H1 (cell line): Measurements from ENCODE around the gene KCNC1. TPM values are rescaled to one million over a fixed set of nuclear protein-coding genes. Genes with fewer than 3 reads are reported as not detected.

Experiments used
- CTCF ChIA-PET: fragments of 300-600 bp; sonication (Branson Sonifier 250); formaldehyde crosslinking; loops from one replicate; lab custom pipeline; 2021; ENCODE audit not compliant: partially characterized antibody; lab: Charles Lee
- POLR2A ChIA-PET: fragments of 300-600 bp; sonication (Branson Sonifier 250); formaldehyde crosslinking; loops from one replicate; lab custom pipeline; 2021; ENCODE audit warnings: inconsistent platforms; ENCODE audit not compliant: partially characterized antibody; lab: Charles Lee
- DNase-seq, 2 experiments: peaks; one replicate each; pipeline versions ENCODE4 v3.0.0 to v3.0.0-alpha.2; 2010 to 2022; ENCODE audit warnings: low spot score in 2 of 2, low read depth in 1 of 2, mixed read lengths in 1 of 2
- FAIRE-seq: peaks from 2 replicates; lab custom pipeline; 2011; peaks lifted over from hg19 to GRCh38; lab: Jason Lieb, UNC
- H2AFZ ChIP-seq: 2 replicates; pipeline ENCODE4 v1.8.1; 2012; ENCODE audit warnings: low read length, inconsistent platforms
- H2AK5ac ChIP-seq: 2 replicates; pipeline ENCODE4 v1.6.1; 2013; ENCODE audit warnings: low read depth, low read length
- H2BK120ac ChIP-seq: replicated peaks from 2 replicates; pipeline ENCODE3; 2013; ENCODE audit warnings: low read depth, low read length, inconsistent platforms
- H2BK12ac ChIP-seq: 2 replicates; pipeline ENCODE4 v1.6.1; 2013; ENCODE audit warnings: low read depth, low read length
- H2BK15ac ChIP-seq: 2 replicates; pipeline ENCODE4 v1.6.1; 2013; ENCODE audit warnings: low read length
- H2BK20ac ChIP-seq: 2 replicates; pipeline ENCODE4 v1.6.1; 2013; ENCODE audit warnings: low read length
- H2BK5ac ChIP-seq: 2 replicates; pipeline ENCODE4 v1.6.1; 2013; ENCODE audit warnings: low read depth, low read length
- H3K14ac ChIP-seq: 2 replicates; pipeline ENCODE4 v1.6.1; 2013; ENCODE audit warnings: inconsistent platforms; ENCODE audit not compliant: insufficient read length
- H3K18ac ChIP-seq: 2 replicates; pipeline ENCODE4 v1.6.1; 2013; ENCODE audit warnings: low read length; ENCODE audit errors: extremely low read depth
- H3K23ac ChIP-seq: 2 replicates; pipeline ENCODE4 v1.6.1; 2013; ENCODE audit warnings: inconsistent platforms; ENCODE audit not compliant: insufficient read length
- H3K23me2 ChIP-seq: 2 replicates; pipeline ENCODE4 v1.6.1; 2013; ENCODE audit warnings: low read depth, low read length
- H3K27ac ChIP-seq: 2 replicates; pipeline ENCODE4 v1.6.1; 2011; ENCODE audit warnings: low read depth, low read length, inconsistent platforms
- H3K27me3 ChIP-seq, 4 experiments: replicated peaks in 1 of 4; 1 replicate in 1 of 4; 2 replicates in 3 of 4; pipeline versions ENCODE4 v1.6.1 to v1.8.1; 2011 to 2013; ENCODE audit warnings: low read length in 3 of 4, mild to moderate bottlenecking in 3 of 4, inconsistent platforms in 2 of 4, mixed read lengths in 2 of 4, moderate library complexity in 1 of 4; ENCODE audit not compliant: control insufficient read depth in 3 of 4, insufficient read depth in 3 of 4; ENCODE audit errors: extremely low read depth in 1 of 4
- H3K36me3 ChIP-seq, 4 experiments: 2 replicates each; pipeline versions ENCODE4 v1.6.1 to v1.8.1; 2011 to 2013; ENCODE audit warnings: mild to moderate bottlenecking in 4 of 4, low read length in 3 of 4, moderate library complexity in 2 of 4, control low read depth in 1 of 4, inconsistent platforms in 1 of 4; ENCODE audit not compliant: insufficient read depth in 4 of 4, control insufficient read depth in 2 of 4
- H3K4ac ChIP-seq: replicated peaks from 2 replicates; pipeline ENCODE3; 2013; ENCODE audit warnings: low read length, low read depth, mixed read lengths, inconsistent platforms; ENCODE audit not compliant: insufficient read length
- H3K4me1 ChIP-seq, 4 experiments: replicated peaks in 1 of 4; 1 replicate in 1 of 4; 2 replicates in 3 of 4; pipeline versions ENCODE4 v1.6.1 to v1.8.1; 2011 to 2013; ENCODE audit warnings: low read length in 3 of 4, inconsistent platforms in 2 of 4, mixed read lengths in 1 of 4; ENCODE audit not compliant: insufficient read depth in 4 of 4, control insufficient read depth in 3 of 4
- H3K4me2 ChIP-seq, 2 experiments: 2 replicates each; pipeline versions ENCODE4 v1.6.1 to v1.8.1; 2011 to 2013; ENCODE audit warnings: low read depth in 2 of 2, low read length in 2 of 2, control low read depth in 1 of 2, inconsistent platforms in 1 of 2, mild to moderate bottlenecking in 1 of 2; ENCODE audit not compliant: insufficient read depth in 1 of 2
- H3K4me3 ChIP-seq, 4 experiments: fragments of 200-600, 300-600 bp in 1 of 4; sonication (generic), shearing (Covaris generic), sonication (Bioruptor Twin) in 1 of 4; 2 replicates each; pipeline versions ENCODE4 v1.5.1 to v1.8.1; 2011 to 2016; ENCODE audit warnings: low read length in 4 of 4, low read depth in 3 of 4, control low read depth in 2 of 4, inconsistent platforms in 2 of 4, mild to moderate bottlenecking in 2 of 4, mixed read lengths in 1 of 4, moderate library complexity in 1 of 4; ENCODE audit not compliant: insufficient read depth in 2 of 4; ENCODE audit errors: extremely low read depth in 1 of 4
- H3K56ac ChIP-seq: replicated peaks from 2 replicates; pipeline ENCODE3; 2013; ENCODE audit warnings: low read depth, mild to moderate bottlenecking, mixed read lengths, low read length, inconsistent platforms; ENCODE audit not compliant: insufficient read length
- H3K79me1 ChIP-seq: 2 replicates; pipeline ENCODE4 v1.6.1; 2013; ENCODE audit warnings: low read depth, low read length, control low read depth
- H3K79me2 ChIP-seq, 2 experiments: 2 replicates each; pipeline versions ENCODE4 v1.6.1 to v1.8.1; 2012 to 2013; ENCODE audit warnings: low read length in 2 of 2, mild to moderate bottlenecking in 2 of 2, inconsistent platforms in 1 of 2; ENCODE audit not compliant: insufficient read depth in 2 of 2, control insufficient read depth in 1 of 2
- H3K9ac ChIP-seq, 4 experiments: replicated peaks in 1 of 4; 1 replicate in 1 of 4; 2 replicates in 3 of 4; pipeline versions ENCODE4 v1.6.1 to v1.8.1; 2011 to 2013; ENCODE audit warnings: low read depth in 3 of 4, low read length in 3 of 4, control low read depth in 2 of 4, mild to moderate bottlenecking in 2 of 4, moderate library complexity in 2 of 4, inconsistent platforms in 1 of 4; ENCODE audit errors: extremely low read depth in 1 of 4
- H3K9me3 ChIP-seq, 2 experiments: 2 replicates each; pipeline versions ENCODE4 v1.6.1 to v1.8.1; 2012 to 2013; ENCODE audit warnings: mild to moderate bottlenecking in 2 of 2, moderate library complexity in 2 of 2, control low read depth in 1 of 2, inconsistent platforms in 1 of 2, low read depth in 1 of 2, low read length in 1 of 2, mixed read lengths in 1 of 2; ENCODE audit not compliant: insufficient read depth in 2 of 2
- H4K20me1 ChIP-seq, 2 experiments: replicated peaks in 1 of 2; 2 replicates each; pipeline versions ENCODE3 to v1.8.1; 2011 to 2013; ENCODE audit warnings: inconsistent platforms in 2 of 2, low read length in 2 of 2, mild to moderate bottlenecking in 1 of 2; ENCODE audit not compliant: insufficient read depth in 2 of 2, control insufficient read depth in 1 of 2
- H4K5ac ChIP-seq: 2 replicates; pipeline ENCODE4 v1.6.1; 2013; ENCODE audit warnings: low read length, low read depth, mixed read lengths, inconsistent platforms; ENCODE audit not compliant: insufficient read length
- H4K8ac ChIP-seq: 2 replicates; pipeline ENCODE4 v1.8.0; 2013; ENCODE audit warnings: mild to moderate bottlenecking, moderate library complexity, low read length, inconsistent platforms; ENCODE audit not compliant: insufficient read depth; ENCODE audit errors: extremely low read depth
- H4K91ac ChIP-seq: replicated peaks from 2 replicates; pipeline ENCODE3; 2013; ENCODE audit warnings: low read length, mixed read lengths, inconsistent platforms; ENCODE audit not compliant: insufficient read length
- BACH1 ChIP-seq: IDR thresholded peaks from 2 replicates; pipeline ENCODE4 v1.6.1; 2012; ENCODE audit warnings: low read length, improper control_type of control experiment
- WGBS, 2 experiments: shearing (Covaris generic) in 1 of 2; methylation state at CpG; one replicate each; pipeline versions ENCODE4 v1.1.6 to v1.1.7; 2013 to 2015; ENCODE audit warnings: low lambda C conversion rate in 2 of 2, mixed read lengths in 2 of 2, inconsistent platforms in 1 of 2, low coverage in 1 of 2, missing lambda C conversion rate in 1 of 2; ENCODE audit not compliant: insufficient replicate concordance in 2 of 2, insufficient coverage in 1 of 2, insufficient read length in 1 of 2; ENCODE audit errors: extremely low coverage in 1 of 2, missing lambda C conversion rate in 1 of 2; 5-methylcytosine and 5-hydroxymethylcytosine counted together
- polyA plus RNA-seq, 7 experiments: library from polyadenylated mRNA; depleted of rRNA in 3 of 7; stranded (reverse) in 5 of 7; unstranded in 2 of 7; fragments of >200 nt in 5 of 7; fragments of 200-250 nt in 2 of 7; gene quantifications; 1 replicate in 5 of 7; 2 replicates in 1 of 7; 4 replicates in 1 of 7; pipeline versions ENCODE4 v1.2.1 to v1.2.3, GENCODE V29; 2011 to 2013; ENCODE audit warnings: missing spikeins in 2 of 7, mixed read lengths in 2 of 7
- total RNA-seq: library from RNA; stranded (reverse); fragmentation: NEBNext Ultra II Directional; extraction: Animal tissue kit (Norgen Biotek cat#: 25700); gene quantifications from 2 replicates; pipeline ENCODE4 v1.2.1, GENCODE V29; 2021

KCNC1 gene
- total and polyA plus RNA-seq, 2 of the 8 experiments (the other 6 are each of a cell fraction or from before 2014, with no cell fraction given), result 0.11 to 0.26 TPM

DNA sequence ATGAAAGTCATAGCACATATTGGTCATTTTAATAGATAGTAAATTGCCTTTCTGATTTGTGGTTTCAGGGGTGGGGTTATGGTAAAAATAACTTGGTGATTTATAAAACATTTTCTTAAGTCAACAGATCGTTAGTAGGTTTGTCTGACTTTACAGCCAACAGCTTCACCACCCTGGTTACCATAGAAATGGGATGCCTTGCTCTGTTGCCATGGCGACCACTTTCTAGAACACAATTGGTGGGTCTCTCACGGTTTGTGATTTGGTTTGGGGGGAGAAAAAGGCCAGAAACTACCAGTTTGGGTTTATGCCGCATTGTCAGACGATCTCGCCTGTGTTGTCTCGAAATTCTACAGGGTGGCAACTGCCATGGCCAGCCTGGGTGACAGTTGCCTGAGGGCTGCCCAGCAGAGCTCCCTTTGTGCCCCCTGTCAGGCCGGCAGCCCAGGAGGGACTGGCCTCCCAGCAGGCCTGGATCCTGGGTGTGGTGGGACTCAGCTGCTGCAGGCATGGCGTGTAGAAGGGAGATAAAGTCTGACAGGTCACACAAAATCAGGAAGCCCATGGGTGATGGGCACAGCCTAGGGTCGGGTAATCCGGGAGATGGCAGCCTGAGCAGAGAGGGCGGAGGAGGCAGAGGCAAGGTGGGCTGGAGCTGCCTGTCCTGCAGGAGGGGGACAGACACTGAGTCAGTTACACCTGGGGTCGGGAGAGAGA is 30.9 kb downstream of the KCNC1 start:
- Histone ChIP-seq H2BK15ac (no peak overlapping the region), H4K20me1 (peaks cover 0 to 2% of the 10 kb centered on the region in 2 experiments)
- no peak for TF ChIP-seq BACH1
- TF ChIP-seq, all 59 proteins: peak for 0
- no peak overlapping the region for H2AFZ ChIP-seq
- no peaks in the 10 kb centered on the region for H3K9me3 ChIP-seq
- H4K91ac ChIP-seq, result no peak overlapping the region
- no peak overlapping the region for H3K14ac ChIP-seq
- no peak overlapping the region for H2AK5ac ChIP-seq
- ChIA-PET POLR2A (no interaction called here), CTCF (interaction anchor here (0.8 to 4.1 kb wide), 11 partner anchors 14 to 216 kb away, joined by 3 to 20 read pairs (median 3); partner anchors contain the start of gene KCNC1)
- H3K56ac ChIP-seq, result no peak overlapping the region
- H2BK5ac ChIP-seq, result peak overlapping the region; percentile 12; the same call in 1 of the 2 replicates
- FAIRE-seq, result no peak
- H3K4ac ChIP-seq, result no peak overlapping the region
- peaks cover 0 to 6% (median 3%) of the 10 kb centered on the region in 4 experiments; a peak in 4 of 7 replicates for H3K4me1 ChIP-seq
- no peak overlapping the region for H3K4me3 ChIP-seq
- no peak overlapping the region for H3K27ac ChIP-seq
- no peaks in the 10 kb centered on the region for H3K27me3 ChIP-seq
- no peak for DNase-seq
- no peak overlapping the region; a peak in 2 of 7 replicates for H3K9ac ChIP-seq
- no peak overlapping the region for H4K5ac ChIP-seq
- no peaks in the 10 kb centered on the region for H3K79me1 ChIP-seq
- H3K36me3 ChIP-seq, result no peaks in the 10 kb centered on the region
- H2BK20ac ChIP-seq, result no peak overlapping the region
- H2BK120ac ChIP-seq, result no peak overlapping the region
- no peak overlapping the region for H3K4me2 ChIP-seq
- no peak overlapping the region for H4K8ac ChIP-seq
- H3K23me2 ChIP-seq, result peaks cover 11% of the 10 kb centered on the region; the same call in 1 of the 2 replicates
- H3K79me2 ChIP-seq, result no peaks in the 10 kb centered on the region
- H3K18ac ChIP-seq, result no peak overlapping the region
- 84% methylated on average over 13 of the region's 13 CpGs; no CpG with 5 or more reads in 1 of the 2 experiments for WGBS, 2 experiments
- no peak overlapping the region for H3K23ac ChIP-seq
- H2BK12ac ChIP-seq, result no peak overlapping the region
